ENCODE data around the gene SHPK. TPM values are rescaled to one million over a fixed set of nuclear protein-coding genes. Genes with fewer than 3 reads are reported as not detected.

Gene SHPK
- total RNA-seq, 1 donor from 2014 or later: 6.8 TPM

- Histone ChIP-seq H3K36me3 (ENCODE audit: control insufficient read depth in 3 of 3, insufficient read depth in 3 of 3, low read length in 3 of 3) (peaks cover 20 to 33% (median 28%) of the 10 kb centered on the region in 3 donors), H3K27me3 (ENCODE audit: control insufficient read depth in 3 of 3, insufficient read depth in 3 of 3, low read length in 3 of 3) (no peaks in the 10 kb centered on the region), H3K4me1 (ENCODE audit: control insufficient read depth in 3 of 3, insufficient read depth in 3 of 3, low read length in 3 of 3) (no peaks in the 10 kb centered on the region), H3K4me3 (ENCODE audit: low read length in 3 of 3) (no peak overlapping the region), H3K27ac (ENCODE audit: low read depth, low read length) (no peak overlapping the region), H3K9me3 (ENCODE audit: control insufficient read depth in 3 of 3, low read length in 3 of 3) (no peaks in the 10 kb centered on the region), H3K9ac (ENCODE audit: low read depth in 1 of 3, low read length in 3 of 3) (no peak overlapping the region)
Measured at GRCh38 chr17:3576970-3577369, 59.1 kb downstream of the SHPK start.

GRCh38 chr17:3575511-3575910 lies 60.5 kb downstream of the SHPK start:
- no peak overlapping the region for H3K4me3 ChIP-seq (ENCODE audit: low read length in 3 of 3)
- no peak overlapping the region for H3K9ac ChIP-seq (ENCODE audit: low read depth in 1 of 3, low read length in 3 of 3)
- H3K27me3 ChIP-seq (ENCODE audit: control insufficient read depth in 3 of 3, insufficient read depth in 3 of 3, low read length in 3 of 3): no peaks in the 10 kb centered on the region
- no peak overlapping the region for H3K27ac ChIP-seq (ENCODE audit: low read depth, low read length)
- H3K4me1 ChIP-seq (ENCODE audit: control insufficient read depth in 3 of 3, insufficient read depth in 3 of 3, low read length in 3 of 3): no peaks in the 10 kb centered on the region
- no peaks in the 10 kb centered on the region for H3K9me3 ChIP-seq (ENCODE audit: control insufficient read depth in 3 of 3, low read length in 3 of 3)
- peaks cover 31 to 41% (median 38%) of the 10 kb centered on the region in 3 donors for H3K36me3 ChIP-seq (ENCODE audit: control insufficient read depth in 3 of 3, insufficient read depth in 3 of 3, low read length in 3 of 3)

GRCh38 chr17:3574231-3574630 lies 61.8 kb downstream of the SHPK start:
- H3K9ac ChIP-seq (ENCODE audit: low read depth in 1 of 3, low read length in 3 of 3): no peak overlapping the region
- no peaks in the 10 kb centered on the region for H3K27me3 ChIP-seq (ENCODE audit: control insufficient read depth in 3 of 3, insufficient read depth in 3 of 3, low read length in 3 of 3)
- no peak overlapping the region for H3K27ac ChIP-seq (ENCODE audit: low read depth, low read length)
- H3K36me3 ChIP-seq (ENCODE audit: control insufficient read depth in 3 of 3, insufficient read depth in 3 of 3, low read length in 3 of 3): peaks cover 28 to 39% (median 33%) of the 10 kb centered on the region in 3 donors
- no peaks in the 10 kb centered on the region for H3K4me1 ChIP-seq (ENCODE audit: control insufficient read depth in 3 of 3, insufficient read depth in 3 of 3, low read length in 3 of 3)
- H3K9me3 ChIP-seq (ENCODE audit: control insufficient read depth in 3 of 3, low read length in 3 of 3): no peaks in the 10 kb centered on the region
- no peak overlapping the region for H3K4me3 ChIP-seq (ENCODE audit: low read length in 3 of 3)

GRCh38 chr17:3573246-3574100 lies 62.6 kb downstream of the SHPK start:
- H3K27me3 ChIP-seq (ENCODE audit: control insufficient read depth in 3 of 3, insufficient read depth in 3 of 3, low read length in 3 of 3): no peaks in the 10 kb centered on the region
- H3K36me3 ChIP-seq (ENCODE audit: control insufficient read depth in 3 of 3, insufficient read depth in 3 of 3, low read length in 3 of 3): peaks cover 28 to 38% (median 33%) of the 10 kb centered on the region in 3 donors
- H3K9ac ChIP-seq (ENCODE audit: low read depth in 1 of 3, low read length in 3 of 3): no peak overlapping the region
- no peak overlapping the region for H3K4me3 ChIP-seq (ENCODE audit: low read length in 3 of 3)
- H3K27ac ChIP-seq (ENCODE audit: low read depth, low read length): no peak overlapping the region
- H3K9me3 ChIP-seq (ENCODE audit: control insufficient read depth in 3 of 3, low read length in 3 of 3): no peaks in the 10 kb centered on the region
- H3K4me1 ChIP-seq (ENCODE audit: control insufficient read depth in 3 of 3, insufficient read depth in 3 of 3, low read length in 3 of 3): no peaks in the 10 kb centered on the region

GRCh38 chr17:3572231-3572630 lies 63.8 kb downstream of the SHPK start:
- Histone ChIP-seq H3K4me1 (ENCODE audit: control insufficient read depth in 3 of 3, insufficient read depth in 3 of 3, low read length in 3 of 3) (no peaks in the 10 kb centered on the region), H3K36me3 (ENCODE audit: control insufficient read depth in 3 of 3, insufficient read depth in 3 of 3, low read length in 3 of 3) (peaks cover 28 to 33% (median 32%) of the 10 kb centered on the region in 3 donors), H3K9me3 (ENCODE audit: control insufficient read depth in 3 of 3, low read length in 3 of 3) (no peaks in the 10 kb centered on the region), H3K27me3 (ENCODE audit: control insufficient read depth in 3 of 3, insufficient read depth in 3 of 3, low read length in 3 of 3) (no peaks in the 10 kb centered on the region), H3K27ac (ENCODE audit: low read depth, low read length) (no peak overlapping the region), H3K4me3 (ENCODE audit: low read length in 3 of 3) (no peak overlapping the region), H3K9ac (ENCODE audit: low read depth in 1 of 3, low read length in 3 of 3) (no peak overlapping the region)

GRCh38 chr17:3571043-3571900 lies 64.8 kb downstream of the SHPK start:
- Histone ChIP-seq H3K36me3 (ENCODE audit: control insufficient read depth in 3 of 3, insufficient read depth in 3 of 3, low read length in 3 of 3) (peaks cover 31 to 37% (median 33%) of the 10 kb centered on the region in 3 donors), H3K4me1 (ENCODE audit: control insufficient read depth in 3 of 3, insufficient read depth in 3 of 3, low read length in 3 of 3) (no peaks in the 10 kb centered on the region), H3K9ac (ENCODE audit: low read depth in 1 of 3, low read length in 3 of 3) (no peak overlapping the region), H3K27me3 (ENCODE audit: control insufficient read depth in 3 of 3, insufficient read depth in 3 of 3, low read length in 3 of 3) (no peaks in the 10 kb centered on the region), H3K27ac (ENCODE audit: low read depth, low read length) (no peak overlapping the region), H3K9me3 (ENCODE audit: control insufficient read depth in 3 of 3, low read length in 3 of 3) (no peaks in the 10 kb centered on the region), H3K4me3 (ENCODE audit: low read length in 3 of 3) (no peak overlapping the region)

GRCh38 chr17:3569534-3570137 lies 66.4 kb downstream of the SHPK start:
- Histone ChIP-seq H3K9me3 (ENCODE audit: control insufficient read depth in 3 of 3, low read length in 3 of 3) (no peaks in the 10 kb centered on the region), H3K4me1 (ENCODE audit: control insufficient read depth in 3 of 3, insufficient read depth in 3 of 3, low read length in 3 of 3) (no peaks in the 10 kb centered on the region), H3K9ac (ENCODE audit: low read depth in 1 of 3, low read length in 3 of 3) (no peak overlapping the region), H3K27ac (ENCODE audit: low read depth, low read length) (no peak overlapping the region), H3K36me3 (ENCODE audit: control insufficient read depth in 3 of 3, insufficient read depth in 3 of 3, low read length in 3 of 3) (peaks cover 35 to 40% (median 37%) of the 10 kb centered on the region in 3 donors), H3K4me3 (ENCODE audit: low read length in 3 of 3) (no peak overlapping the region), H3K27me3 (ENCODE audit: control insufficient read depth in 3 of 3, insufficient read depth in 3 of 3, low read length in 3 of 3) (no peaks in the 10 kb centered on the region)

- Histone ChIP-seq H3K36me3 (ENCODE audit: control insufficient read depth in 3 of 3, insufficient read depth in 3 of 3, low read length in 3 of 3) (peaks cover 20 to 21% (median 21%) of the 10 kb centered on the region in 3 donors), H3K27me3 (ENCODE audit: control insufficient read depth in 3 of 3, insufficient read depth in 3 of 3, low read length in 3 of 3) (no peaks in the 10 kb centered on the region), H3K4me1 (ENCODE audit: control insufficient read depth in 3 of 3, insufficient read depth in 3 of 3, low read length in 3 of 3) (peaks cover 4 to 7% (median 7%) of the 10 kb centered on the region in 3 donors), H3K9me3 (ENCODE audit: control insufficient read depth in 3 of 3, low read length in 3 of 3) (no peaks in the 10 kb centered on the region), H3K4me3 (ENCODE audit: low read length in 3 of 3) (no peak overlapping the region), H3K27ac (ENCODE audit: low read depth, low read length) (no peak overlapping the region), H3K9ac (ENCODE audit: low read depth in 1 of 3, low read length in 3 of 3) (no peak overlapping the region)
Measured at GRCh38 chr17:3566551-3566950, 69.5 kb downstream of the SHPK start.

GRCh38 chr17:3565143-3565542 lies 70.9 kb downstream of the SHPK start:
- Histone ChIP-seq H3K27me3 (ENCODE audit: control insufficient read depth in 3 of 3, insufficient read depth in 3 of 3, low read length in 3 of 3) (no peaks in the 10 kb centered on the region), H3K4me3 (ENCODE audit: low read length in 3 of 3) (no peak overlapping the region), H3K9ac (ENCODE audit: low read depth in 1 of 3, low read length in 3 of 3) (no peak overlapping the region), H3K4me1 (ENCODE audit: control insufficient read depth in 3 of 3, insufficient read depth in 3 of 3, low read length in 3 of 3) (peaks cover 4 to 7% (median 7%) of the 10 kb centered on the region in 3 donors), H3K9me3 (ENCODE audit: control insufficient read depth in 3 of 3, low read length in 3 of 3) (no peaks in the 10 kb centered on the region), H3K27ac (ENCODE audit: low read depth, low read length) (no peak overlapping the region), H3K36me3 (ENCODE audit: control insufficient read depth in 3 of 3, insufficient read depth in 3 of 3, low read length in 3 of 3) (peaks cover 12 to 14% (median 13%) of the 10 kb centered on the region in 3 donors)
